Chondrocyte (in vitro differentiated cells): ENCODE data around the gene STK10. TPM values are rescaled to one million over a fixed set of nuclear protein-coding genes. Genes with fewer than 3 reads are reported as not detected.

Experiments used
- DNase-seq: peaks from one replicate; pipeline ENCODE4 v3.0.0; 2021; ENCODE audit warnings: mixed read lengths, low spot score
- H3K27ac Mint-ChIP-seq: one replicate; pipeline ENCODE4 v1.8.0; 2021; ENCODE audit warnings: mild to moderate bottlenecking, moderate library complexity, mixed read lengths; ENCODE audit not compliant: unreplicated experiment
- H3K27me3 Mint-ChIP-seq: 2 replicates; pipeline ENCODE4 v1.8.0; 2021; ENCODE audit warnings: low read depth, mixed read lengths
- H3K36me3 Mint-ChIP-seq: 2 replicates; pipeline ENCODE4 v1.8.0; 2021; ENCODE audit warnings: low read depth, mixed read lengths
- H3K4me1 Mint-ChIP-seq: 2 replicates; pipeline ENCODE4 v1.8.0; 2021; ENCODE audit warnings: low read depth, mild to moderate bottlenecking, mixed read lengths
- H3K4me3 Mint-ChIP-seq: one replicate; pipeline ENCODE4 v1.8.0; 2021; ENCODE audit warnings: mild to moderate bottlenecking, moderate library complexity, mixed read lengths; ENCODE audit not compliant: unreplicated experiment
- H3K9me3 Mint-ChIP-seq: 2 replicates; pipeline ENCODE4 v1.8.0; 2021; ENCODE audit warnings: low read depth, mixed read lengths
- CTCF ChIP-seq: fragments of 200-600 bp; sonication (generic); IDR thresholded peaks from 2 replicates; pipeline ENCODE4 v1.5.0; 2021; ENCODE audit warnings: antibody characterized with exemption, mild to moderate bottlenecking, moderate library complexity
- total RNA-seq: library from RNA; stranded (reverse); gene quantifications from 3 replicates; pipeline ENCODE4 v1.2.1, GENCODE V29; 2021

Gene STK10
- total RNA-seq, 1 donor from 2014 or later = 45.9 TPM

- H3K27me3 Mint-ChIP-seq = no peaks in the 10 kb centered on the region
- TF ChIP-seq CTCF = no peak
- peaks cover 6% of the 10 kb centered on the region for H3K36me3 Mint-ChIP-seq
- no peak overlapping the region for H3K27ac Mint-ChIP-seq
- H3K9me3 Mint-ChIP-seq = peaks cover 8% of the 10 kb centered on the region
- no peak overlapping the region for H3K4me3 Mint-ChIP-seq
- DNase-seq = no peak
- H3K4me1 Mint-ChIP-seq = peaks cover 14% of the 10 kb centered on the region
Measured at GRCh38 chr5:172131690-172132089, 56.3 kb downstream of the STK10 start.

- peaks cover 15% of the 10 kb centered on the region for H3K4me1 Mint-ChIP-seq
- peaks cover 2% of the 10 kb centered on the region for H3K9me3 Mint-ChIP-seq
- peaks cover 10% of the 10 kb centered on the region for H3K36me3 Mint-ChIP-seq
- DNase-seq = no peak
- no peak overlapping the region for H3K27ac Mint-ChIP-seq
- H3K4me3 Mint-ChIP-seq = no peak overlapping the region
- H3K27me3 Mint-ChIP-seq = no peaks in the 10 kb centered on the region
- no peak for TF ChIP-seq CTCF
Measured at GRCh38 chr5:172129256-172129910, 58.6 kb downstream of the STK10 start.

GRCh38 chr5:172127581-172127980 is 60.4 kb downstream of the STK10 start:
- Mint-ChIP-seq H3K4me1 (peaks cover 18% of the 10 kb centered on the region), H3K36me3 (peaks cover 9% of the 10 kb centered on the region), H3K27me3 (no peaks in the 10 kb centered on the region), H3K4me3 (no peak overlapping the region), H3K9me3 (peaks cover 4% of the 10 kb centered on the region), H3K27ac (no peak overlapping the region)
- TF ChIP-seq CTCF = no peak
- DNase-seq = no peak

GRCh38 chr5:172123269-172123692 is 64.7 kb downstream of the STK10 start:
- no peaks in the 10 kb centered on the region for H3K27me3 Mint-ChIP-seq
- H3K27ac Mint-ChIP-seq = peak overlapping the region; percentile 18
- peak; percentile 49 for DNase-seq
- H3K4me3 Mint-ChIP-seq = no peak overlapping the region
- H3K4me1 Mint-ChIP-seq = peaks cover 17% of the 10 kb centered on the region
- H3K36me3 Mint-ChIP-seq = peaks cover 12% of the 10 kb centered on the region
- peak; percentile 74 for TF ChIP-seq CTCF
- H3K9me3 Mint-ChIP-seq = peaks cover 4% of the 10 kb centered on the region

GRCh38 chr5:172119921-172120688 is 67.9 kb downstream of the STK10 start:
- no peak for DNase-seq
- no peak overlapping the region for H3K4me3 Mint-ChIP-seq
- TF ChIP-seq CTCF = no peak
- peaks cover 4% of the 10 kb centered on the region for H3K9me3 Mint-ChIP-seq
- H3K27me3 Mint-ChIP-seq = no peaks in the 10 kb centered on the region
- no peak overlapping the region for H3K27ac Mint-ChIP-seq
- peaks cover 30% of the 10 kb centered on the region for H3K4me1 Mint-ChIP-seq
- H3K36me3 Mint-ChIP-seq = peaks cover 14% of the 10 kb centered on the region
